Transverse colon (tissue), 4 donors: ENCODE measurements around the gene OPA1.

Experiments
- EP300 ChIP-seq: sonication (generic); formaldehyde crosslinking; IDR thresholded peaks from one replicate; pipeline ENCODE4 v1.6.1; 2017; ENCODE audit warnings: antibody characterized with exemption, low read depth
- POLR2AphosphoS5 ChIP-seq, 3 donors: sonication (generic); formaldehyde crosslinking; IDR thresholded peaks; one replicate each; pipeline ENCODE4 v1.6.1; 2016; ENCODE audit warnings: antibody characterized with exemption in 3 of 3
- TF ChIP-seq, protein P1 (sequence below), 5 experiments: fragments of 200-600 bp in 3 of 5; fragments of 450-650 bp in 2 of 5; sonication (generic) in 3 of 5; IDR thresholded peaks; 1 replicate in 2 of 5; 2 replicates in 3 of 5; pipeline ENCODE4 v1.5.1; 2016 to 2017; ENCODE audit warnings: antibody characterized with exemption in 5 of 5, inconsistent platforms in 3 of 5, mild to moderate bottlenecking in 2 of 5, moderate library complexity in 1 of 5

DNA sequence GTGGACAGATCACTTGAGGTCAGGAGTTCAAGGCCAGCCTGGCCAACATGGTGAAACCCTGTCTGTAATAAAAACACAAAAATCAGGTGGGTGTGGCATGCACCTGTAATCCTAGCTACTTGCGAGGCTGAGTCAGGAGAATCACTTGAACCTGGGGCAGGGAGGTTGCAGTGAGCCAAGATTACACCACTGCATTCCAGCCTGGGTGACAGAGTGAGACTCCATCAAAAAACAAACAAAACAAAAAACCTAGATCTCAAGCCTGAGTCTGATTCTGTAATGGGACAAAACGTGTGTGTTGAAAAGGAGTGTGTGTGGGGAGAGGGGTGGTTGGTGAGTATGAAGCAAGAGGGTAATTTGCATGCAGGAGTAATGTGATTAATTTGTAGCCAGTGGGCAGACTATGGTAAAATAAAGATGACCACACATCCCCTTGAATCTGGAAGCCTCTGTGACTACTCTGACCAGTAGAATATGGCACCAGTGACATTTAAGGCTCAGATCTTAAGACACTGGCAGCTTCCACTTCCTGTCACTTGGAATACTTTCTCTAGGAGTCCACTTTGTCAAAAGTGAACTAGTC lies 18.4 kb upstream of the OPA1 start:
- TF ChIP-seq EP300 (no peak), POLR2AphosphoS5 (IDR thresholded peaks at IDR 0.05) (no peak)
- TF ChIP-seq, protein P1, sequence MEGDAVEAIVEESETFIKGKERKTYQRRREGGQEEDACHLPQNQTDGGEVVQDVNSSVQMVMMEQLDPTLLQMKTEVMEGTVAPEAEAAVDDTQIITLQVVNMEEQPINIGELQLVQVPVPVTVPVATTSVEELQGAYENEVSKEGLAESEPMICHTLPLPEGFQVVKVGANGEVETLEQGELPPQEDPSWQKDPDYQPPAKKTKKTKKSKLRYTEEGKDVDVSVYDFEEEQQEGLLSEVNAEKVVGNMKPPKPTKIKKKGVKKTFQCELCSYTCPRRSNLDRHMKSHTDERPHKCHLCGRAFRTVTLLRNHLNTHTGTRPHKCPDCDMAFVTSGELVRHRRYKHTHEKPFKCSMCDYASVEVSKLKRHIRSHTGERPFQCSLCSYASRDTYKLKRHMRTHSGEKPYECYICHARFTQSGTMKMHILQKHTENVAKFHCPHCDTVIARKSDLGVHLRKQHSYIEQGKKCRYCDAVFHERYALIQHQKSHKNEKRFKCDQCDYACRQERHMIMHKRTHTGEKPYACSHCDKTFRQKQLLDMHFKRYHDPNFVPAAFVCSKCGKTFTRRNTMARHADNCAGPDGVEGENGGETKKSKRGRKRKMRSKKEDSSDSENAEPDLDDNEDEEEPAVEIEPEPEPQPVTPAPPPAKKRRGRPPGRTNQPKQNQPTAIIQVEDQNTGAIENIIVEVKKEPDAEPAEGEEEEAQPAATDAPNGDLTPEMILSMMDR (IDR thresholded peaks at IDR 0.05), result no peak
